Thoracic aorta (tissue), 2 donors: Measurements from ENCODE around the gene IZUMO4. TPM values are rescaled to one million over a fixed set of nuclear protein-coding genes. Genes with fewer than 3 reads are reported as not detected.

ENCODE experiments used
- ATAC-seq: fragments of 150-250 bp; one replicate; pipeline ENCODE4 v1.8.0; 2017; ENCODE audit warnings: low read depth; ENCODE audit not compliant: insufficient number of reproducible peaks, low FRiP score
- DNase-seq: peaks from one replicate; pipeline ENCODE4 v3.0.0-alpha.2; 2020; ENCODE audit warnings: low spot score
- H3K27ac ChIP-seq, 2 donors: fragments of 200-600 bp; sonication (generic); 1 replicate in 1 of 2; 2 replicates in 1 of 2; pipeline ENCODE4 v1.5.1; 2016; ENCODE audit warnings: mild to moderate bottlenecking in 2 of 2, moderate library complexity in 2 of 2
- H3K27me3 ChIP-seq: fragments of 200-600 bp; sonication (generic); replicated peaks from 2 replicates; pipeline ENCODE4 v1.6.0; 2016; ENCODE audit warnings: mild to moderate bottlenecking; ENCODE audit not compliant: insufficient read depth
- H3K36me3 ChIP-seq: fragments of 200-600 bp; sonication (generic); one replicate; pipeline ENCODE4 v1.5.1; 2016
- H3K4me1 ChIP-seq, 2 donors: fragments of 200-600 bp; sonication (generic); 1 replicate in 1 of 2; 2 replicates in 1 of 2; pipeline versions ENCODE4 v1.5.1 to v1.6.0; 2016; ENCODE audit warnings: low read depth in 2 of 2, mild to moderate bottlenecking in 1 of 2; ENCODE audit not compliant: control insufficient read depth in 1 of 2
- H3K4me3 ChIP-seq: fragments of 200-600 bp; sonication (generic); 2 replicates; pipeline ENCODE4 v1.5.1; 2016; ENCODE audit warnings: mild to moderate bottlenecking
- H3K9me3 ChIP-seq: fragments of 200-600 bp; sonication (generic); 2 replicates; pipeline ENCODE4 v1.5.1; 2016
- CTCF ChIP-seq: fragments of 200-600 bp; sonication (generic); IDR thresholded peaks from one replicate; pipeline ENCODE4 v1.5.1; 2019; ENCODE audit warnings: antibody characterized with exemption
- total RNA-seq, 2 donors: library from RNA; depleted of rRNA; stranded (reverse); fragments of >200 nt; gene quantifications; one replicate each; pipeline versions ENCODE4 v1.1.0 to v1.2.3, GENCODE V29; 2016

IZUMO4 gene
- total RNA-seq, 2 donors from 2014 or later: 3.1 to 6.1 TPM

- TF ChIP-seq CTCF: no peak
- Histone ChIP-seq H3K9me3 (no peaks in the 10 kb centered on the region), H3K4me3 (no peak overlapping the region), H3K4me1 (peaks cover 0 to 4% of the 10 kb centered on the region in 2 donors), H3K27me3 (no peaks in the 10 kb centered on the region), H3K36me3 (peaks cover 87% of the 10 kb centered on the region), H3K27ac (no peak overlapping the region)
- ATAC-seq: no peak
- no peak for DNase-seq
Observed at GRCh38 chr19:2117215-2117960, 20.7 kb downstream of the IZUMO4 start.

GRCh38 chr19:2118438-2118837 lies 21.7 kb downstream of the IZUMO4 start:
- H3K27me3 ChIP-seq: no peaks in the 10 kb centered on the region
- no peak for ATAC-seq

GRCh38 chr19:2119921-2120785 lies 23.4 kb downstream of the IZUMO4 start:
- no peaks in the 10 kb centered on the region for H3K4me1 ChIP-seq
- no peak overlapping the region for H3K4me3 ChIP-seq
- H3K27ac ChIP-seq: no peak overlapping the region
- peaks cover 80% of the 10 kb centered on the region for H3K36me3 ChIP-seq
- no peak for ATAC-seq
- no peaks in the 10 kb centered on the region for H3K27me3 ChIP-seq
- DNase-seq: no peak
- TF ChIP-seq CTCF: no peak
- H3K9me3 ChIP-seq: no peaks in the 10 kb centered on the region

More at GRCh38 chr19:2118438-2118837, 21.7 kb downstream of the IZUMO4 start:
- no peaks in the 10 kb centered on the region for H3K9me3 ChIP-seq
- peaks cover 0 to 4% of the 10 kb centered on the region in 2 donors for H3K4me1 ChIP-seq
- no peak for DNase-seq
- no peak overlapping the region for H3K4me3 ChIP-seq
- no peak for TF ChIP-seq CTCF
- no peak overlapping the region for H3K27ac ChIP-seq
- H3K36me3 ChIP-seq: peaks cover 86% of the 10 kb centered on the region

GRCh38 chr19:2120821-2121220 lies 24.1 kb downstream of the IZUMO4 start:
- H3K4me1 ChIP-seq: no peaks in the 10 kb centered on the region
- DNase-seq: no peak
- no peak overlapping the region for H3K4me3 ChIP-seq
- no peaks in the 10 kb centered on the region for H3K9me3 ChIP-seq
- no peaks in the 10 kb centered on the region for H3K27me3 ChIP-seq
- H3K27ac ChIP-seq: no peak overlapping the region
- TF ChIP-seq CTCF: no peak
- peaks cover 73% of the 10 kb centered on the region for H3K36me3 ChIP-seq
- no peak for ATAC-seq

- ATAC-seq: no peak
- no peak for DNase-seq
- H3K27ac ChIP-seq: no peak overlapping the region
- no peaks in the 10 kb centered on the region for H3K27me3 ChIP-seq
- H3K36me3 ChIP-seq: peaks cover 69% of the 10 kb centered on the region
- no peak for TF ChIP-seq CTCF
- no peak overlapping the region for H3K4me3 ChIP-seq
- no peaks in the 10 kb centered on the region for H3K4me1 ChIP-seq
- H3K9me3 ChIP-seq: no peaks in the 10 kb centered on the region
Observed at GRCh38 chr19:2121416-2122051, 24.8 kb downstream of the IZUMO4 start.
